ENCODE data around the gene NHS. TPM values are rescaled to one million over a fixed set of nuclear protein-coding genes. Genes with fewer than 3 reads are reported as not detected.

Gene NHS
- total RNA-seq, 1 experiment from 2014 or later, result 2.2 TPM

GRCh38 chrX:17553961-17554482, 179.0 kb downstream of the NHS start:
- H3K4me3 ChIP-seq (ENCODE audit: low read depth, low read length), result no peak overlapping the region
- no peaks in the 10 kb centered on the region for H3K36me3 ChIP-seq (ENCODE audit: control insufficient read depth, insufficient read depth, low read length)
- intact Hi-C loops (cut with micrococcal nuclease; ENCODE audit: unreplicated experiment), result no loop called here
- ChIA-PET CTCF (no interaction called here), POLR2A (no interaction called here)
- H3K4me1 ChIP-seq, result no peaks in the 10 kb centered on the region
- no peaks in the 10 kb centered on the region for H3K27me3 ChIP-seq (replicated peaks; ENCODE audit: control insufficient read depth, insufficient read depth, low read length)
- H3K27me3 Mint-ChIP-seq (ENCODE audit: insufficient read depth, unreplicated experiment), result peaks cover 4% of the 10 kb centered on the region
- no peaks in the 10 kb centered on the region for H3K9me3 Mint-ChIP-seq (ENCODE audit: unreplicated experiment)
- no peak for DNase-seq
- no peak overlapping the region for H3K27ac Mint-ChIP-seq (ENCODE audit: unreplicated experiment)
- no TSS peak for BruUV-seq (replicated peaks)
- TF ChIP-seq, protein P1, sequence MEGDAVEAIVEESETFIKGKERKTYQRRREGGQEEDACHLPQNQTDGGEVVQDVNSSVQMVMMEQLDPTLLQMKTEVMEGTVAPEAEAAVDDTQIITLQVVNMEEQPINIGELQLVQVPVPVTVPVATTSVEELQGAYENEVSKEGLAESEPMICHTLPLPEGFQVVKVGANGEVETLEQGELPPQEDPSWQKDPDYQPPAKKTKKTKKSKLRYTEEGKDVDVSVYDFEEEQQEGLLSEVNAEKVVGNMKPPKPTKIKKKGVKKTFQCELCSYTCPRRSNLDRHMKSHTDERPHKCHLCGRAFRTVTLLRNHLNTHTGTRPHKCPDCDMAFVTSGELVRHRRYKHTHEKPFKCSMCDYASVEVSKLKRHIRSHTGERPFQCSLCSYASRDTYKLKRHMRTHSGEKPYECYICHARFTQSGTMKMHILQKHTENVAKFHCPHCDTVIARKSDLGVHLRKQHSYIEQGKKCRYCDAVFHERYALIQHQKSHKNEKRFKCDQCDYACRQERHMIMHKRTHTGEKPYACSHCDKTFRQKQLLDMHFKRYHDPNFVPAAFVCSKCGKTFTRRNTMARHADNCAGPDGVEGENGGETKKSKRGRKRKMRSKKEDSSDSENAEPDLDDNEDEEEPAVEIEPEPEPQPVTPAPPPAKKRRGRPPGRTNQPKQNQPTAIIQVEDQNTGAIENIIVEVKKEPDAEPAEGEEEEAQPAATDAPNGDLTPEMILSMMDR (IDR thresholded peaks at IDR 0.05; ENCODE audit: insufficient read depth in 1 of 2, low read depth in 1 of 2, low read length in 1 of 2, severe bottlenecking in 1 of 2, unreplicated experiment in 1 of 2), result no peak
- no peak overlapping the region for H3K4me3 Mint-ChIP-seq (ENCODE audit: unreplicated experiment)
- no peaks in the 10 kb centered on the region for H3K4me1 Mint-ChIP-seq (ENCODE audit: low read depth, unreplicated experiment)
- H3K36me3 Mint-ChIP-seq (ENCODE audit: insufficient read depth, unreplicated experiment), result peaks cover 5% of the 10 kb centered on the region
- no peaks in the 10 kb centered on the region for H3K9me3 ChIP-seq

DNA sequence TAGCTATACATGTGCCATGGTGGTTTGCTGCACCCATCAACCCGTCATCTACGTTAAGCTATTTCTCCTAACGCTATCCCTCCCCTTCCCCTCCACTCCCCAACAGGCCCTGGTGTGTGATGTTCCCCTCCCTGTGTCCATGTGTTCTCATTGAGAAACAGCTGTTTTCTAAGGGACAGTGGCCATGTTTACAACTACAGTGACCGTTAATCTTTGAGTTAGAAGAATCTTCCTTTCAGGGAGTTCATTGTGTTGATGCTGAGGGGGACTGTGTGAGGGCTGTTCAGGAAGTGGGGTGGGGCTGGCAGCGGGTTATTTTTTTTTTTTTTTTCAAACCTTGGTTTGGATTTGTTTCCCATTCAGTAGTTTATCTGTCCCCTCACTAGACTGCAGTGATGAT, 179.9 kb downstream of the NHS start:
- H3K4me1 Mint-ChIP-seq (ENCODE audit: low read depth, unreplicated experiment), result no peaks in the 10 kb centered on the region
- H3K27me3 Mint-ChIP-seq (ENCODE audit: insufficient read depth, unreplicated experiment), result no peaks in the 10 kb centered on the region

GRCh38 chrX:17555846-17556245, 180.8 kb downstream of the NHS start:
- Mint-ChIP-seq H3K4me3 (ENCODE audit: unreplicated experiment) (no peak overlapping the region), H3K4me1 (ENCODE audit: low read depth, unreplicated experiment) (no peaks in the 10 kb centered on the region), H3K36me3 (ENCODE audit: insufficient read depth, unreplicated experiment) (no peaks in the 10 kb centered on the region), H3K27ac (ENCODE audit: unreplicated experiment) (no peak overlapping the region), H3K9me3 (ENCODE audit: unreplicated experiment) (no peaks in the 10 kb centered on the region), H3K27me3 (ENCODE audit: insufficient read depth, unreplicated experiment) (no peaks in the 10 kb centered on the region)
- no peaks in the 10 kb centered on the region for H3K27me3 ChIP-seq (replicated peaks; ENCODE audit: control insufficient read depth, insufficient read depth, low read length)
- ChIA-PET POLR2A (no interaction called here), CTCF (no interaction called here)
- BruUV-seq (replicated peaks), result no TSS peak
- no peak for DNase-seq
- no peaks in the 10 kb centered on the region for H3K36me3 ChIP-seq (ENCODE audit: control insufficient read depth, insufficient read depth, low read length)
- intact Hi-C loops (cut with micrococcal nuclease; ENCODE audit: unreplicated experiment), result no loop called here
- TF ChIP-seq, protein P1 (IDR thresholded peaks at IDR 0.05; ENCODE audit: insufficient read depth in 1 of 2, low read depth in 1 of 2, low read length in 1 of 2, severe bottlenecking in 1 of 2, unreplicated experiment in 1 of 2), result no peak
- H3K9me3 ChIP-seq, result no peaks in the 10 kb centered on the region
- no peaks in the 10 kb centered on the region for H3K4me1 ChIP-seq
- no peak overlapping the region for H3K4me3 ChIP-seq (ENCODE audit: low read depth, low read length)

More for the DNA sequence above, 179.9 kb downstream of the NHS start:
- intact Hi-C loops (cut with micrococcal nuclease; ENCODE audit: unreplicated experiment), result no loop called here
- Histone ChIP-seq H3K4me3 (ENCODE audit: low read depth, low read length) (no peak overlapping the region), H3K36me3 (ENCODE audit: control insufficient read depth, insufficient read depth, low read length) (no peaks in the 10 kb centered on the region), H3K27me3 (replicated peaks; ENCODE audit: control insufficient read depth, insufficient read depth, low read length) (no peaks in the 10 kb centered on the region), H3K4me1 (no peaks in the 10 kb centered on the region), H3K9me3 (no peaks in the 10 kb centered on the region)
- ChIA-PET POLR2A (no interaction called here), CTCF (no interaction called here)
- Mint-ChIP-seq H3K27ac (ENCODE audit: unreplicated experiment) (no peak overlapping the region), H3K36me3 (ENCODE audit: insufficient read depth, unreplicated experiment) (no peaks in the 10 kb centered on the region), H3K4me3 (ENCODE audit: unreplicated experiment) (no peak overlapping the region), H3K9me3 (ENCODE audit: unreplicated experiment) (no peaks in the 10 kb centered on the region)
- DNase-seq, result no peak
- TF ChIP-seq, protein P1 (IDR thresholded peaks at IDR 0.05; ENCODE audit: insufficient read depth in 1 of 2, low read depth in 1 of 2, low read length in 1 of 2, severe bottlenecking in 1 of 2, unreplicated experiment in 1 of 2), result no peak
- BruUV-seq (replicated peaks), result no TSS peak

Data from Caco-2 (cell line).